ENCODE results near the gene ANTXR1.

DNA sequence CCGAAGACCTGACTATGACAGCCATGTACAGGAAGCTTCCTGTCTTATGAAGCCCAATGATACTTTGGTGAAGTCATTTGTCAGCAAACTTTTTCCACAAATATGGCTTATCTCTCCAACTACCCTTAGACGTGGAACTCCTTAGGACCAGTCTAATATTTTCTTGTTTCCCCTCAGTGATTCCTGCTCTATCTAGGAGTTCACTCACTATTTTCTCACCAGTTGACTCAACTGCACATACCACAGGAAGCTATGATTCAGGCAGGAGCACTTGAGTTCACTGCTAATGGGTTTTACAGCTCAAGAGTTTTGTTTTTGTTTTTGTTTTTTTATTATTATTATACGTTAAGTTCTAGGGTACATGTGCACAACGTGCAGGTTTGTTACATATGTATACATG, 109.3 kb downstream of the ANTXR1 start:
- no peak for TF ChIP-seq POLR2A (IDR thresholded peaks at IDR 0.05)
- TF ChIP-seq, protein P1, sequence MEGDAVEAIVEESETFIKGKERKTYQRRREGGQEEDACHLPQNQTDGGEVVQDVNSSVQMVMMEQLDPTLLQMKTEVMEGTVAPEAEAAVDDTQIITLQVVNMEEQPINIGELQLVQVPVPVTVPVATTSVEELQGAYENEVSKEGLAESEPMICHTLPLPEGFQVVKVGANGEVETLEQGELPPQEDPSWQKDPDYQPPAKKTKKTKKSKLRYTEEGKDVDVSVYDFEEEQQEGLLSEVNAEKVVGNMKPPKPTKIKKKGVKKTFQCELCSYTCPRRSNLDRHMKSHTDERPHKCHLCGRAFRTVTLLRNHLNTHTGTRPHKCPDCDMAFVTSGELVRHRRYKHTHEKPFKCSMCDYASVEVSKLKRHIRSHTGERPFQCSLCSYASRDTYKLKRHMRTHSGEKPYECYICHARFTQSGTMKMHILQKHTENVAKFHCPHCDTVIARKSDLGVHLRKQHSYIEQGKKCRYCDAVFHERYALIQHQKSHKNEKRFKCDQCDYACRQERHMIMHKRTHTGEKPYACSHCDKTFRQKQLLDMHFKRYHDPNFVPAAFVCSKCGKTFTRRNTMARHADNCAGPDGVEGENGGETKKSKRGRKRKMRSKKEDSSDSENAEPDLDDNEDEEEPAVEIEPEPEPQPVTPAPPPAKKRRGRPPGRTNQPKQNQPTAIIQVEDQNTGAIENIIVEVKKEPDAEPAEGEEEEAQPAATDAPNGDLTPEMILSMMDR (IDR thresholded peaks at IDR 0.05) = no peak

Measured in uterus (tissue), 2 donors.